HCT116 (cell line): ENCODE measurements around the gene TSPAN2. TPM values are rescaled to one million over a fixed set of nuclear protein-coding genes. Genes with fewer than 3 reads are reported as not detected.

Experiments used
- ATAC-seq: fragments of 200-7000 bp; cut with Tn5 transposase; 2 replicates; pipeline ENCODE4 v1.9.1; 2020; ENCODE audit warnings: mild to moderate bottlenecking, moderate library complexity
- BruUV-seq: library from RNA; stranded (reverse); fragments of 400-500 nt; replicated peaks from 2 replicates; lab custom pipeline; 2021; lab: Mats Ljungman, UMichigan
- CTCF ChIA-PET: fragments of 300-600 bp; sonication (Branson Sonifier 250); formaldehyde crosslinking; loops from one replicate; lab custom pipeline; 2021; ENCODE audit warnings: antibody characterized with exemption; lab: Charles Lee
- POLR2A ChIA-PET: fragments of 300-600, 350-600 bp; sonication (Branson Sonifier 250); formaldehyde crosslinking; loops from one replicate; lab custom pipeline; 2021; ENCODE audit warnings: antibody characterized with exemption; lab: Charles Lee
- RAD21 ChIA-PET, 2 experiments: fragments of 300-600 bp; sonication (Branson Sonifier 250); formaldehyde crosslinking; loops; one replicate each; lab custom pipeline; 2023; ENCODE audit warnings: low total read pairs in 2 of 2; ENCODE audit not compliant: uncharacterized antibody in 2 of 2, unreplicated experiment in 2 of 2, low non-redundant PET in 1 of 2; lab: Charles Lee
- DNase-seq: peaks from one replicate; pipeline ENCODE4 v3.0.0-alpha.2; 2010; ENCODE audit warnings: low read depth, low spot score
- H2AFZ ChIP-seq: fragments of 200-600 bp; shearing (Covaris generic), sonication (generic); 2 replicates; pipeline ENCODE4 v1.6.1; 2017; ENCODE audit warnings: low read depth, mixed run types, mixed read lengths, antibody characterized with exemption, low read length; ENCODE audit not compliant: poor library complexity, severe bottlenecking
- H3K27ac ChIP-seq: 2 replicates; pipeline ENCODE4 v1.5.1; 2012; ENCODE audit warnings: low read depth, low read length
- H3K27me3 ChIP-seq: fragments of 200-600 bp; sonication (generic); 2 replicates; pipeline ENCODE4 v1.6.1; 2016; ENCODE audit warnings: mixed run types, low read length, mixed read lengths; ENCODE audit not compliant: insufficient read depth
- H3K36me3 ChIP-seq, 2 experiments: fragments of 200-500 bp in 1 of 2; fragments of 200-600 bp in 1 of 2; sonication (Bioruptor generic) in 1 of 2; sonication (generic) in 1 of 2; 2 replicates each; pipeline versions ENCODE4 v1.5.1 to v1.6.1; 2014 to 2016; ENCODE audit warnings: low read length in 2 of 2, inconsistent platforms in 1 of 2, mixed read lengths in 1 of 2, mixed run types in 1 of 2; ENCODE audit not compliant: insufficient read depth in 2 of 2, control insufficient read depth in 1 of 2
- H3K4me1 ChIP-seq, 2 experiments: fragments of 200-600 bp in 1 of 2; sonication (generic) in 1 of 2; 2 replicates each; pipeline versions ENCODE4 v1.5.1 to v1.6.1; 2012 to 2017; ENCODE audit warnings: low read length in 2 of 2, inconsistent platforms in 1 of 2, mild to moderate bottlenecking in 1 of 2, mixed read lengths in 1 of 2, mixed run types in 1 of 2, moderate library complexity in 1 of 2; ENCODE audit not compliant: insufficient read depth in 2 of 2, control insufficient read depth in 1 of 2
- H3K4me2 ChIP-seq: fragments of 200-600 bp; sonication (generic); 2 replicates; pipeline ENCODE4 v1.6.1; 2017; ENCODE audit warnings: mixed run types, low read length, mixed read lengths
- H3K4me3 ChIP-seq, 2 experiments: fragments of 200-600 bp in 1 of 2; sonication (generic) in 1 of 2; replicated peaks in 1 of 2; 2 replicates each; pipeline ENCODE4 v1.5.1; 2011 to 2016; ENCODE audit warnings: low read length in 2 of 2, control low read depth in 1 of 2, low read depth in 1 of 2, mild to moderate bottlenecking in 1 of 2, mixed read lengths in 1 of 2, mixed run types in 1 of 2
- H3K79me2 ChIP-seq: fragments of 200-600 bp; sonication (generic); 2 replicates; pipeline ENCODE4 v1.6.1; 2017; ENCODE audit warnings: mild to moderate bottlenecking, mixed run types, low read length, moderate library complexity, mixed read lengths; ENCODE audit not compliant: insufficient read depth
- H3K9ac ChIP-seq: fragments of 200-600 bp; sonication (generic); 2 replicates; pipeline ENCODE4 v1.6.1; 2016; ENCODE audit warnings: low read length, mixed read lengths
- H3K9me2 ChIP-seq: fragments of 200-600 bp; sonication (generic), shearing (Covaris generic); 2 replicates; pipeline ENCODE4 v1.6.1; 2017; ENCODE audit warnings: mixed run types, mild to moderate bottlenecking, moderate library complexity; ENCODE audit not compliant: insufficient read depth
- H3K9me3 ChIP-seq, 2 experiments: fragments of 200-500 bp in 1 of 2; fragments of 200-600 bp in 1 of 2; sonication (Bioruptor generic) in 1 of 2; sonication (generic) in 1 of 2; 2 replicates each; pipeline ENCODE4 v1.6.1; 2014 to 2017; ENCODE audit warnings: low read length in 2 of 2, mixed read lengths in 2 of 2, inconsistent platforms in 1 of 2, low read depth in 1 of 2, mild to moderate bottlenecking in 1 of 2, mixed run types in 1 of 2, moderate library complexity in 1 of 2; ENCODE audit not compliant: control insufficient read depth in 1 of 2, insufficient read depth in 1 of 2
- H4K20me1 ChIP-seq: fragments of 200-600 bp; sonication (generic), shearing (Covaris generic); 2 replicates; pipeline ENCODE4 v1.6.1; 2017; ENCODE audit warnings: mixed run types, mild to moderate bottlenecking, moderate library complexity; ENCODE audit not compliant: insufficient read depth
- CBX3 ChIP-seq: IDR thresholded peaks from 2 replicates; pipeline ENCODE4 v1.6.1; 2012; ENCODE audit warnings: low read depth
- EGR1 ChIP-seq: IDR thresholded peaks from 2 replicates; pipeline ENCODE4 v1.6.1; 2012; ENCODE audit warnings: low read depth
- EZH2phosphoT487 ChIP-seq: fragments of 200-600 bp; IDR thresholded peaks from 2 replicates; pipeline ENCODE4 v1.6.1; 2018; ENCODE audit warnings: antibody characterized with exemption, borderline replicate concordance
- JUND ChIP-seq: IDR thresholded peaks from 2 replicates; pipeline ENCODE4 v1.6.1; 2012
- POLR2A ChIP-seq: IDR thresholded peaks from 2 replicates; pipeline ENCODE4 v1.7.0; 2011; ENCODE audit warnings: borderline replicate concordance; ENCODE audit not compliant: insufficient read depth, insufficient read length; ENCODE audit errors: extremely low read depth
- SRF ChIP-seq: IDR thresholded peaks from 2 replicates; pipeline ENCODE4 v1.6.1; 2012; ENCODE audit warnings: low read depth
- ZBTB33 ChIP-seq: IDR thresholded peaks from 2 replicates; pipeline ENCODE4 v1.6.1; 2011; ENCODE audit warnings: mild to moderate bottlenecking, low read length, moderate library complexity; ENCODE audit not compliant: insufficient replicate concordance; ENCODE audit errors: extremely low read depth
- intact Hi-C: fragments of 100-400 bp; cut with micrococcal nuclease; formaldehyde crosslinking; loops from 2 replicates; pipeline ENCODE4 v1.10.0; 2022
- total RNA-seq: library from RNA; stranded (reverse); gene quantifications from one replicate; pipeline ENCODE4 v1.2.1, GENCODE V29; 2021; ENCODE audit not compliant: unreplicated experiment

The TSPAN2 gene
- total RNA-seq, 1 experiment from 2014 or later, result 0.98 TPM

- Histone ChIP-seq H3K4me1 (no peaks in the 10 kb centered on the region), H3K27ac (no peak overlapping the region), H2AFZ (no peak overlapping the region), H3K36me3 (no peaks in the 10 kb centered on the region), H3K79me2 (no peaks in the 10 kb centered on the region), H4K20me1 (no peaks in the 10 kb centered on the region), H3K9ac (no peak overlapping the region), H3K9me2 (no peaks in the 10 kb centered on the region), H3K27me3 (no peaks in the 10 kb centered on the region), H3K4me3 (no peak overlapping the region), H3K4me2 (no peak overlapping the region), H3K9me3 (no peaks in the 10 kb centered on the region)
- CTCF ChIA-PET, result no interaction called here
- intact Hi-C loops, result no loop called here
- ATAC-seq (no peak), DNase-seq (no peak)
- no TSS peak for BruUV-seq
- no peak for TF ChIP-seq JUND
- TF ChIP-seq EGR1, result no peak
- TF ChIP-seq POLR2A, result no peak
- no peak for TF ChIP-seq EZH2phosphoT487
- TF ChIP-seq ZBTB33, result no peak
- TF ChIP-seq SRF, result no peak
- no peak for TF ChIP-seq CBX3
- POLR2A ChIA-PET, result no interaction called here
- RAD21 ChIA-PET, result no interaction called here
These were observed 15.8 kb downstream of the TSPAN2 start for GRCh38 chr1:115073298-115074087.
